IMR-90 (cell line): ENCODE measurements around the gene EMC1. TPM values are rescaled to one million over a fixed set of nuclear protein-coding genes. Genes with fewer than 3 reads are reported as not detected.

Source experiments
- ATAC-seq: fragments of 200-7000 bp; cut with Tn5 transposase; 2 replicates; pipeline ENCODE4 v1.9.1; 2020; ENCODE audit warnings: low read depth, mild to moderate bottlenecking, moderate library complexity
- BruUV-seq: library from RNA; stranded (reverse); fragments of 400-500 nt; replicated peaks from 2 replicates; lab custom pipeline; 2021; lab: Mats Ljungman, UMichigan
- CTCF ChIA-PET: fragments of 300-600 bp; formaldehyde crosslinking; extraction: SDS; loops from one replicate; lab custom pipeline; 2021; ENCODE audit warnings: antibody characterized with exemption; lab: Yijun Ruan, JAX
- POLR2A ChIA-PET: fragments of 300-600 bp; sonication (Branson Sonifier 250); formaldehyde crosslinking; loops from one replicate; lab custom pipeline; 2022; ENCODE audit warnings: antibody characterized with exemption; ENCODE audit not compliant: unreplicated experiment; lab: Charles Lee
- DNase-seq: peaks from one replicate; pipeline ENCODE4 v3.0.0; 2013
- H2AFZ ChIP-seq: replicated peaks from 2 replicates; pipeline ENCODE3; 2013; ENCODE audit warnings: low read length, mild to moderate bottlenecking; ENCODE audit not compliant: poor library complexity
- H2AK5ac ChIP-seq: 2 replicates; pipeline ENCODE4 v1.6.1; 2013; ENCODE audit warnings: low read depth, low read length, inconsistent platforms
- H2AK9ac ChIP-seq: replicated peaks from 2 replicates; pipeline ENCODE3; 2013; ENCODE audit warnings: mild to moderate bottlenecking, low read depth, low read length, moderate library complexity; ENCODE audit not compliant: poor library complexity
- H2BK120ac ChIP-seq: 2 replicates; pipeline ENCODE4 v1.6.1; 2013; ENCODE audit warnings: low read depth, low read length, inconsistent platforms
- H2BK15ac ChIP-seq: 3 replicates; pipeline ENCODE4 v1.6.1; 2013; ENCODE audit warnings: low read depth, low read length, inconsistent platforms
- H2BK20ac ChIP-seq: 2 replicates; pipeline ENCODE4 v1.6.1; 2013; ENCODE audit warnings: low read depth, mild to moderate bottlenecking, inconsistent platforms, low read length, moderate library complexity
- H2BK5ac ChIP-seq: 2 replicates; pipeline ENCODE4 v1.6.1; 2013; ENCODE audit warnings: mild to moderate bottlenecking, low read depth, low read length, inconsistent platforms; ENCODE audit not compliant: poor library complexity, severe bottlenecking
- H3K14ac ChIP-seq: replicated peaks from 2 replicates; pipeline ENCODE4 v1.6.1; 2013; ENCODE audit warnings: low read depth, low read length, inconsistent platforms
- H3K18ac ChIP-seq: 2 replicates; pipeline ENCODE4 v1.6.1; 2013; ENCODE audit warnings: low read depth, low read length, control low read depth
- H3K23ac ChIP-seq: 2 replicates; pipeline ENCODE4 v1.6.1; 2013; ENCODE audit warnings: low read depth, low read length, inconsistent platforms
- H3K27ac ChIP-seq: 2 replicates; pipeline ENCODE4 v1.5.1; 2013; ENCODE audit warnings: mild to moderate bottlenecking, control low read depth, low read length; ENCODE audit not compliant: insufficient read depth
- H3K27me3 ChIP-seq: 2 replicates; pipeline ENCODE4 v1.6.1; 2013; ENCODE audit warnings: low read length; ENCODE audit not compliant: control insufficient read depth, insufficient read depth
- H3K36me3 ChIP-seq: 2 replicates; pipeline ENCODE4 v1.6.1; 2013; ENCODE audit warnings: low read length, mixed read lengths; ENCODE audit not compliant: control insufficient read depth, insufficient read depth
- H3K4ac ChIP-seq: 2 replicates; pipeline ENCODE4 v1.6.1; 2013; ENCODE audit warnings: low read depth, low read length, inconsistent platforms
- H3K4me1 ChIP-seq: 2 replicates; pipeline ENCODE4 v1.6.1; 2013; ENCODE audit warnings: low read length, mixed read lengths; ENCODE audit not compliant: control insufficient read depth, insufficient read depth
- H3K4me2 ChIP-seq: 2 replicates; pipeline ENCODE4 v1.6.1; 2013; ENCODE audit warnings: low read depth, mild to moderate bottlenecking, control low read depth, low read length, moderate library complexity
- H3K4me3 ChIP-seq: 2 replicates; pipeline ENCODE4 v1.5.1; 2013; ENCODE audit warnings: low read depth, mild to moderate bottlenecking, control low read depth, low read length, moderate library complexity; ENCODE audit not compliant: insufficient read depth
- H3K56ac ChIP-seq: 2 replicates; pipeline ENCODE4 v1.6.1; 2013; ENCODE audit warnings: low read length, inconsistent platforms; ENCODE audit not compliant: insufficient read depth; ENCODE audit errors: extremely low read depth
- H3K79me1 ChIP-seq, 2 experiments: 2 replicates each; pipeline ENCODE4 v1.6.1; 2013; ENCODE audit warnings: low read length in 2 of 2, inconsistent platforms in 1 of 2, low read depth in 1 of 2
- H3K9ac ChIP-seq: 2 replicates; pipeline ENCODE4 v1.6.1; 2013; ENCODE audit warnings: low read depth, low read length, control low read depth
- H3K9me1 ChIP-seq: 2 replicates; pipeline ENCODE4 v1.6.1; 2013; ENCODE audit warnings: low read length, inconsistent platforms; ENCODE audit not compliant: insufficient read depth
- H3K9me3 ChIP-seq: 2 replicates; pipeline ENCODE4 v1.6.1; 2013; ENCODE audit warnings: low read length; ENCODE audit not compliant: control insufficient read depth, insufficient read depth
- H4K20me1 ChIP-seq: 2 replicates; pipeline ENCODE4 v1.6.1; 2013; ENCODE audit warnings: low read length, inconsistent platforms; ENCODE audit not compliant: insufficient read depth
- H4K5ac ChIP-seq: 2 replicates; pipeline ENCODE4 v1.6.1; 2013; ENCODE audit warnings: mild to moderate bottlenecking, low read depth, low read length, control low read depth
- H4K8ac ChIP-seq, 2 experiments: 2 replicates each; pipeline ENCODE4 v1.6.1; 2013; ENCODE audit warnings: low read depth in 2 of 2, low read length in 2 of 2, control low read depth in 1 of 2, inconsistent platforms in 1 of 2
- H4K91ac ChIP-seq: 2 replicates; pipeline ENCODE4 v1.6.1; 2013; ENCODE audit warnings: low read depth, low read length, inconsistent platforms; ENCODE audit not compliant: insufficient read depth
- CEBPB ChIP-seq: IDR thresholded peaks from 2 replicates; pipeline ENCODE4 v1.6.1; 2012; ENCODE audit warnings: low read depth, low read length, improper control_type of control experiment
- CHD1 ChIP-seq: IDR thresholded peaks from 2 replicates; pipeline ENCODE4 v1.6.1; 2012; ENCODE audit warnings: low read depth, low read length, improper control_type of control experiment
- CTCF ChIP-seq: conservative IDR thresholded peaks from 2 replicates; pipeline ENCODE4 v1.5.1; 2012; ENCODE audit warnings: mild to moderate bottlenecking, low read depth, low read length, improper control_type of control experiment
- ELK1 ChIP-seq: fragments of 150-350 bp; IDR thresholded peaks from 2 replicates; pipeline ENCODE4 v1.6.1; 2016; ENCODE audit warnings: low read depth, mild to moderate bottlenecking, low read length, moderate library complexity, borderline replicate concordance
- FOS ChIP-seq: fragments of 150-350 bp; IDR thresholded peaks from 2 replicates; pipeline ENCODE4 v1.6.1; 2016; ENCODE audit warnings: low read depth, low read length
- MAFK ChIP-seq: IDR thresholded peaks from 2 replicates; pipeline ENCODE4 v1.6.1; 2012; ENCODE audit warnings: low read depth, low read length, improper control_type of control experiment
- MXI1 ChIP-seq: IDR thresholded peaks from 2 replicates; pipeline ENCODE4 v1.6.1; 2012; ENCODE audit warnings: low read depth, mild to moderate bottlenecking, low read length, moderate library complexity, borderline replicate concordance
- NFE2L2 ChIP-seq: fragments of 150-350 bp; IDR thresholded peaks from 2 replicates; pipeline ENCODE4 v1.6.1; 2016; ENCODE audit warnings: low read depth, mild to moderate bottlenecking, low read length
- POLR2A ChIP-seq: IDR thresholded peaks from 2 replicates; pipeline ENCODE4 v1.6.1; 2012; ENCODE audit warnings: mild to moderate bottlenecking, low read depth, low read length
- RCOR1 ChIP-seq: IDR thresholded peaks from 2 replicates; pipeline ENCODE4 v1.6.1; 2012; ENCODE audit warnings: mild to moderate bottlenecking, low read length, improper control_type of control experiment; ENCODE audit not compliant: insufficient replicate concordance
- RFX5 ChIP-seq: IDR thresholded peaks from 2 replicates; pipeline ENCODE4 v1.8.0; 2012; ENCODE audit warnings: low read depth, mild to moderate bottlenecking, low read length, moderate library complexity
- SMC3 ChIP-seq: fragments of 150-350 bp; IDR thresholded peaks from 2 replicates; pipeline ENCODE4 v1.6.1; 2016; ENCODE audit warnings: low read depth, mild to moderate bottlenecking, antibody characterized with exemption, low read length, moderate library complexity
- USF2 ChIP-seq: fragments of 150-350 bp; IDR thresholded peaks from 2 replicates; pipeline ENCODE4 v1.6.1; 2017; ENCODE audit warnings: mild to moderate bottlenecking, antibody characterized with exemption, low read length, low read depth
- WGBS, 2 experiments: methylation state at CpG; one replicate each; pipeline versions ENCODE4 v1.1.5 to v1.1.7; 2013; ENCODE audit warnings: missing lambda C conversion rate in 2 of 2; ENCODE audit not compliant: insufficient read length in 1 of 2; ENCODE audit errors: extremely low coverage in 2 of 2; 5-methylcytosine and 5-hydroxymethylcytosine counted together
- dilution Hi-C: fragments of 300-500 bp; cut with HindIII; formaldehyde crosslinking; loops from one replicate; pipeline ENCODE4 v1.14.3; 2018; ENCODE audit warnings: low sequenced_read_pairs; ENCODE audit not compliant: unreplicated experiment
- in situ Hi-C: fragments of 300-500 bp; cut with MboI; formaldehyde crosslinking; loops from 3 replicates; pipeline ENCODE4 v1.14.3; 2019; ENCODE audit warnings: low sequenced_read_pairs, inconsistent platforms, mixed read lengths
- intact Hi-C: fragments of 100-400 bp; cut with micrococcal nuclease; formaldehyde crosslinking; loops from 2 replicates; pipeline ENCODE4 v1.10.0; 2022
- polyA plus RNA-seq, 3 experiments: library from polyadenylated mRNA; depleted of rRNA; stranded (reverse); fragments of >200 nt; gene quantifications; 2 replicates each; pipeline ENCODE4 v1.2.3, GENCODE V29; 2012; ENCODE audit warnings: low replicate concordance in 1 of 3
- total RNA-seq: library from RNA; depleted of rRNA; stranded (reverse); fragments of >200 nt; gene quantifications from 2 replicates; pipeline ENCODE4 v1.2.3, GENCODE V29; 2012

The EMC1 gene
- total and polyA plus RNA-seq, 2 of the 4 experiments (the other 2 are of a cell fraction) = 65.4 to 114 TPM

GRCh38 chr1:19209990-19210771, 41.1 kb downstream of the EMC1 start, which contains the start of gene UBR4:
TSS of gene UBR4 (minus strand) at chr1:19210266. CDS start at chr1:19210248, 18 bp downstream.
- Histone ChIP-seq H3K9me3 (no peaks in the 10 kb centered on the region), H4K20me1 (peaks cover 45% of the 10 kb centered on the region), H2AK5ac (peak within 1 kb of the TSS; percentile 85), H2AK9ac (peak within 1 kb of the TSS; percentile 97), H4K5ac (peak within 1 kb of the TSS; percentile 40), H3K27me3 (no peaks in the 10 kb centered on the region), H4K91ac (peak within 1 kb of the TSS; percentile 56), H3K14ac (peak within 1 kb of the TSS; percentile 86), H3K36me3 (peaks cover 2% of the 10 kb centered on the region), H2BK120ac (peak within 1 kb of the TSS; percentile 39), H3K9ac (peak within 1 kb of the TSS; percentile 98), H3K9me1 (no peaks in the 10 kb centered on the region; the same call in 1 of the 2 replicates), H2BK5ac (peak within 1 kb of the TSS; percentile 91), H2BK20ac (no peak within 1 kb of the TSS; the same call in 1 of the 2 replicates), H3K4me1 (peaks cover 4% of the 10 kb centered on the region), H3K4ac (peak within 1 kb of the TSS; percentile 66), H3K18ac (peak within 1 kb of the TSS; percentile 86), H3K4me2 (peak within 1 kb of the TSS; percentile 94), H3K23ac (peak within 1 kb of the TSS; percentile 93), H2AFZ (peak within 1 kb of the TSS; percentile 96), H3K4me3 (peak within 1 kb of the TSS; percentile 74), H3K27ac (peak within 1 kb of the TSS; percentile 78), H3K56ac (peak within 1 kb of the TSS; percentile 92), H2BK15ac (peak within 1 kb of the TSS; percentile 37; the same call in 2 of the 3 replicates), H3K79me1 (peaks cover 9 to 39% of the 10 kb centered on the region in 2 experiments; a peak in 3 of 4 replicates), H4K8ac (peak within 1 kb of the TSS; percentile 88 to 95)
- ChIA-PET CTCF (interaction anchor here (0.9 kb wide), 1 partner anchor 13 kb away, joined by 3 read pairs; no protein-coding TSS in a partner anchor), POLR2A (no interaction called here)
- ATAC-seq (peak; percentile 91), DNase-seq (peak; percentile 95)
- 0% methylated on average over 18 of the region's 80 CpGs; no CpG with 5 or more reads in 1 of the 2 experiments for WGBS, 2 experiments
- TSS peak; percentile 66 for BruUV-seq
- in situ Hi-C loops = no loop called here
- dilution Hi-C loops = no loop called here
- intact Hi-C loops = no loop called here
- TF ChIP-seq USF2 (no peak), ELK1 (0 out of 2 replicates have a peak, but pooled peaks have one; percentile 82), RFX5 (0 out of 2 replicates have a peak, but pooled peaks have one; percentile 26), CHD1 (peak; percentile 93; the same call in 1 of the 2 replicates), MAFK (no peak), RCOR1 (no peak), POLR2A (peak; percentile 98), CEBPB (peak; percentile 99), NFE2L2 (peak; percentile 49; the same call in 1 of the 2 replicates), MXI1 (no peak), CTCF (no peak), SMC3 (0 out of 2 replicates have a peak, but pooled peaks have one; percentile 3), FOS (peak; percentile 44; the same call in 1 of the 2 replicates)
